Lung (tissue), 12 donors: ENCODE data around the gene FMN1. TPM values are rescaled to one million over a fixed set of nuclear protein-coding genes. Genes with fewer than 3 reads are reported as not detected.

ENCODE experiments used
- ATAC-seq: fragments of 200-7000 bp; cut with Tn5 transposase; one replicate; pipeline ENCODE4 v1.9.1; 2020; ENCODE audit warnings: moderate number of reproducible peaks; ENCODE audit not compliant: insufficient read depth, low FRiP score
- DNase-seq, 3 donors: peaks; one replicate each; pipeline ENCODE4 v3.0.0-alpha.2; 2013 to 2017
- H3K27ac ChIP-seq, 2 donors: one replicate each; pipeline ENCODE4 v1.5.1; 2013; ENCODE audit warnings: mild to moderate bottlenecking in 2 of 2, moderate library complexity in 2 of 2, control low read depth in 1 of 2, inconsistent platforms in 1 of 2, low read depth in 1 of 2, low read length in 1 of 2
- H3K27me3 ChIP-seq, 3 donors: one replicate each; pipeline ENCODE4 v1.5.1; 2013; ENCODE audit warnings: low read length in 2 of 3; ENCODE audit not compliant: control insufficient read depth in 3 of 3, insufficient read depth in 3 of 3
- H3K36me3 ChIP-seq, 4 donors: one replicate each; pipeline ENCODE4 v1.5.1; 2013; ENCODE audit warnings: low read length in 4 of 4, mild to moderate bottlenecking in 1 of 4, moderate library complexity in 1 of 4; ENCODE audit not compliant: control insufficient read depth in 4 of 4, insufficient read depth in 4 of 4
- H3K4me1 ChIP-seq, 5 donors: one replicate each; pipeline ENCODE4 v1.5.1; 2013; ENCODE audit warnings: low read length in 5 of 5, mild to moderate bottlenecking in 2 of 5, moderate library complexity in 1 of 5; ENCODE audit not compliant: control insufficient read depth in 5 of 5, insufficient read depth in 5 of 5
- H3K4me3 ChIP-seq: one replicate; pipeline ENCODE4 v1.5.1; 2013; ENCODE audit warnings: mild to moderate bottlenecking, control low read depth, moderate library complexity
- H3K9ac ChIP-seq, 2 donors: one replicate each; pipeline ENCODE4 v1.5.1; 2013; ENCODE audit warnings: low read length in 2 of 2, control low read depth in 1 of 2; ENCODE audit not compliant: insufficient read depth in 1 of 2
- H3K9me3 ChIP-seq, 4 donors: one replicate each; pipeline ENCODE4 v1.5.1; 2013; ENCODE audit warnings: low read length in 3 of 4, mild to moderate bottlenecking in 1 of 4, moderate library complexity in 1 of 4; ENCODE audit not compliant: control insufficient read depth in 4 of 4, insufficient read depth in 3 of 4
- whole genome bisulfite sequencing, 2 donors: extraction: QIAGEN DNeasy Blood & Tissue Kit; methylation state at CpG; one replicate each; pipeline ENCODE4 v1.1.7; 2013; 5-methylcytosine and 5-hydroxymethylcytosine counted together
- polyA plus RNA-seq, 2 donors: library from polyadenylated mRNA; stranded (reverse); fragments of 200-250 nt; gene quantifications; one replicate each; pipeline ENCODE4 v1.2.1, GENCODE V29; 2013
- total RNA-seq, 2 donors: library from RNA; depleted of rRNA in 1 of 2; stranded (reverse); fragments of >200 nt in 1 of 2; gene quantifications; one replicate each; pipeline ENCODE4 v1.2.1, GENCODE V29; 2014 to 2021
- TF ChIP-seq, protein P1 (sequence below): IDR thresholded peaks from 2 replicates; pipeline ENCODE4 v1.5.1; 2012; ENCODE audit warnings: mild to moderate bottlenecking; ENCODE audit errors: control extremely low read depth, extremely low read depth
- donor health status: control.
- donor health status: control.
- donor health status: Bipolar disorder and iron deficiency.
- donor health status: healthy.
- donor health status: DM: yes; HTN: yes; CAD: no.

The FMN1 gene
- total and polyA plus RNA-seq, 4 donors: 4.6 to 45.2 (median 15.7) TPM

- H3K4me3 ChIP-seq: no peak overlapping the region
- peaks cover 0 to 9% (median 1%) of the 10 kb centered on the region in 4 donors for H3K9me3 ChIP-seq
- no peak for ATAC-seq
- DNase-seq: no peak
- WGBS, 2 donors: 82 to 95% methylated on average over 2 of the region's 2 CpGs
- H3K27ac ChIP-seq: no peak overlapping the region
- no peaks in the 10 kb centered on the region for H3K36me3 ChIP-seq
- no peaks in the 10 kb centered on the region for H3K4me1 ChIP-seq
- no peak overlapping the region for H3K9ac ChIP-seq
- TF ChIP-seq, protein P1, sequence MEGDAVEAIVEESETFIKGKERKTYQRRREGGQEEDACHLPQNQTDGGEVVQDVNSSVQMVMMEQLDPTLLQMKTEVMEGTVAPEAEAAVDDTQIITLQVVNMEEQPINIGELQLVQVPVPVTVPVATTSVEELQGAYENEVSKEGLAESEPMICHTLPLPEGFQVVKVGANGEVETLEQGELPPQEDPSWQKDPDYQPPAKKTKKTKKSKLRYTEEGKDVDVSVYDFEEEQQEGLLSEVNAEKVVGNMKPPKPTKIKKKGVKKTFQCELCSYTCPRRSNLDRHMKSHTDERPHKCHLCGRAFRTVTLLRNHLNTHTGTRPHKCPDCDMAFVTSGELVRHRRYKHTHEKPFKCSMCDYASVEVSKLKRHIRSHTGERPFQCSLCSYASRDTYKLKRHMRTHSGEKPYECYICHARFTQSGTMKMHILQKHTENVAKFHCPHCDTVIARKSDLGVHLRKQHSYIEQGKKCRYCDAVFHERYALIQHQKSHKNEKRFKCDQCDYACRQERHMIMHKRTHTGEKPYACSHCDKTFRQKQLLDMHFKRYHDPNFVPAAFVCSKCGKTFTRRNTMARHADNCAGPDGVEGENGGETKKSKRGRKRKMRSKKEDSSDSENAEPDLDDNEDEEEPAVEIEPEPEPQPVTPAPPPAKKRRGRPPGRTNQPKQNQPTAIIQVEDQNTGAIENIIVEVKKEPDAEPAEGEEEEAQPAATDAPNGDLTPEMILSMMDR: no peak
- H3K27me3 ChIP-seq: no peaks in the 10 kb centered on the region
Measured at GRCh38 chr15:33046329-33046728, 148.2 kb downstream of the FMN1 start.

DNA sequence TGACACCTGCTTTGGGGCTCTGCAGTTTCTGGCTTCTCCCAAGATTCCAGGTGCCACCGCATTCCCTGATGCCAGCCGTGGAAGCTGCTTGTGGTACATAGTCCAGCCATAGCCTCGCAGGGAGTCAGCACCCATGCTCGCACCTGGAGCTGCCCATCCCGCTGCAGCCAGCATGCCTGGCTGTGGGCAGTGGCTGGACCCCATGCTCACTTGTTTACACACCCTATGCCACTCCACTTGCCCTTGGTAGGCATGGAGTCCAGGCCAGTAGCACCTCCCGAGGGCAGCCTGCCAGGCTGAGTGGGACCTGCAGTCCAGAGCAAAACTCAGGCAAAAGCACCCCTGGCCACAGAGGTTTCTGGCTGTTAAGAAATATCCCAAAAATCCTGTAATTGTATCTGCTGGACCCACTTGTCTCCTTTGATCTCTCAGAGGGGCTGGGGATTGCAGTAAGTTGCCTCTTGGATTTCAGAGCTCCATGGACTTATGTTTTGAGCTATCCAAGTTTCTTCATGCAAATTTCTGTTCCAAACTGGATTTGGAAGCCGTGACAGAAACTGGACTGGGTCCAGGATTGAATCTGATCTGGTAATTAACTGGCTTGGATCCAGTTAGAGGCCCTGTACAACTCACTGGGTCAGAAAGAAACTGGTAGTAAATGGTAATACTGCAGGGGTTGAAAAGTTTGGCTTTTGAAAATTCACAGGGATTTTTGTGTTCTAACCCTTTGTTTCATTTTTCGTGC, 149.3 kb downstream of the FMN1 start:
- Histone ChIP-seq H3K4me3 (no peak overlapping the region), H3K9me3 (peaks cover 0 to 9% (median 1%) of the 10 kb centered on the region in 4 donors), H3K27me3 (no peaks in the 10 kb centered on the region), H3K27ac (no peak overlapping the region), H3K9ac (no peak overlapping the region), H3K36me3 (no peaks in the 10 kb centered on the region), H3K4me1 (no peaks in the 10 kb centered on the region)
- ATAC-seq (no peak), DNase-seq (peak; percentile 33 to 54 (median 41))
- TF ChIP-seq, protein P1: no peak
- 83 to 84% methylated on average over 8 of the region's 8 CpGs for WGBS, 2 donors

DNA sequence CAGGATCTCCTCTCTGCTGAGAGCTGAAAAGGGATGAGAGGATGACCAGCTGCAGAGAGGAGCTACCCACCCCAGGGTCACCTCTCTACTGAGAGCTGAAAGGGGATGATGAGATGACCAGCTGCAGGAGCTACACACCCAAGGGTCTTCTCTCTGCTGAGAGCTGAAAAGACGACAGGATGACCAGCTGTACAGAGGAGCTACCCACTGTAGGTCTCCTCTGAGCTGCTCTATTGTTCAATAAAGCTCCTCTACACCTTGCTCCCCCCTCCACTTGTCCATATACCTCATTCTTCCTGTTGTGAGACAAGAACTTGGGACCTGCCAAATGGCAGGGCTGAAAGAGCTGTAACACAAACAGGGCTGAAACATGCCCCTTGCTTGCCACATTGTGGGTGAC, 149.9 kb downstream of the FMN1 start:
- Histone ChIP-seq H3K4me3 (no peak overlapping the region), H3K27me3 (no peaks in the 10 kb centered on the region), H3K27ac (no peak overlapping the region), H3K9ac (no peak overlapping the region), H3K4me1 (no peaks in the 10 kb centered on the region), H3K9me3 (peaks cover 0 to 9% (median 1%) of the 10 kb centered on the region in 4 donors), H3K36me3 (no peaks in the 10 kb centered on the region)
- no peak for DNase-seq
- TF ChIP-seq, protein P1: no peak
- no peak for ATAC-seq
- WGBS, 2 donors: 73 to 79% methylated on average over 1 of the region's 1 CpG

DNA sequence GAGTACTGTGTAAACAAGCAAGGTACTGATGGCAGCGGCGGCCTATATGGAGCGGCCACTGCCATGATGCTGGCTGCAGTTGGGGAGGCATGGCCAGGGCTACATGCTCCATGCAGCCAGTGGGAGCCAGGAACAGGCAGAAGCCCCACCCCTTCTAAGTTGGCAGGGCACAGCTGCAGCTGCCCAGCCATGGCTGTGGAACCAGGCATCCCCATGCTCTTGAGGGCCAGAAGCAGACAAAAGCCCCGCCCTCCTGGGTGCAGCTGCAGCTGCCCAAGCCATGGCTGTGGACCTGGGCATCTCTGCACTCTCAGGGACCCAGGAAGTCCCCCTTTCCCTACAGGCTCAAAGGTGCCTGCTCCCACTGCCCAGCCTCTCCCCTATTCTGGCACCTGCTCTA, 150.9 kb downstream of the FMN1 start:
- Histone ChIP-seq H3K27me3 (no peaks in the 10 kb centered on the region), H3K27ac (no peak overlapping the region), H3K4me1 (no peaks in the 10 kb centered on the region), H3K9ac (no peak overlapping the region), H3K4me3 (no peak overlapping the region), H3K9me3 (peaks cover 0 to 9% (median 0%) of the 10 kb centered on the region in 4 donors), H3K36me3 (no peaks in the 10 kb centered on the region)
- TF ChIP-seq, protein P1: no peak
- no peak for ATAC-seq
- no peak for DNase-seq
- 83 to 88% methylated on average over 4 of the region's 4 CpGs for WGBS, 2 donors
